ENCODE results near the gene WIPF2.

WIPF2 gene

GRCh38 chr17:40174514-40174913, 44.6 kb upstream of the WIPF2 start:
- Histone ChIP-seq H3K27ac (ENCODE audit: low read depth, low read length) (no peak overlapping the region), H3K79me2 (ENCODE audit: control insufficient read depth, insufficient read depth, low read length) (no peaks in the 10 kb centered on the region), H3K4me2 (ENCODE audit: low read length) (no peak overlapping the region), H3K79me1 (ENCODE audit: low read length) (no peaks in the 10 kb centered on the region), H3K4ac (ENCODE audit: low read depth, low read length) (no peak overlapping the region), H3K23ac (ENCODE audit: low read length) (no peak overlapping the region), H2AK5ac (ENCODE audit: low read length) (no peak overlapping the region), H4K5ac (ENCODE audit: low read length) (no peak overlapping the region), H3K18ac (ENCODE audit: low read length) (no peak overlapping the region), H2BK15ac (replicated peaks; ENCODE audit: low read depth) (no peak overlapping the region), H2BK5ac (ENCODE audit: low read length) (no peak overlapping the region), H4K8ac (ENCODE audit: low read depth, low read length) (no peak overlapping the region), H3K27me3 (ENCODE audit: insufficient read depth, low read length, poor library complexity) (no peaks in the 10 kb centered on the region), H3K36me3 (ENCODE audit: control insufficient read depth, insufficient read depth, low read length) (peaks cover 6% of the 10 kb centered on the region), H3K4me3 (ENCODE audit: low read length) (no peak overlapping the region), H3K9ac (ENCODE audit: low read length) (no peak overlapping the region), H2BK120ac (ENCODE audit: low read depth, low read length) (no peak overlapping the region), H3K4me1 (ENCODE audit: control insufficient read depth, low read depth, low read length) (no peaks in the 10 kb centered on the region), H3K56ac (ENCODE audit: low read length) (no peak overlapping the region)
- peak; percentile 28 for DNase-seq
- no CpG with 5 or more reads among the region's 1 CpG for WGBS (ENCODE audit: extremely low coverage, insufficient coverage, low lambda C conversion rate)

- H3K79me2 ChIP-seq (ENCODE audit: control insufficient read depth, insufficient read depth, low read length), result no peaks in the 10 kb centered on the region
- no peak overlapping the region for H3K4ac ChIP-seq (ENCODE audit: low read depth, low read length)
- H2BK5ac ChIP-seq (ENCODE audit: low read length), result no peak overlapping the region
- no peak overlapping the region for H3K18ac ChIP-seq (ENCODE audit: low read length)
- DNase-seq, result peak; percentile 29
- H4K5ac ChIP-seq (ENCODE audit: low read length), result no peak overlapping the region
- no peak overlapping the region for H2AK5ac ChIP-seq (ENCODE audit: low read length)
- H3K36me3 ChIP-seq (ENCODE audit: control insufficient read depth, insufficient read depth, low read length), result peaks cover 2% of the 10 kb centered on the region
- no peak overlapping the region for H2BK15ac ChIP-seq (replicated peaks; ENCODE audit: low read depth)
- no peaks in the 10 kb centered on the region for H3K79me1 ChIP-seq (ENCODE audit: low read length)
- H3K4me2 ChIP-seq (ENCODE audit: low read length), result no peak overlapping the region
- no peaks in the 10 kb centered on the region for H3K27me3 ChIP-seq (ENCODE audit: insufficient read depth, low read length, poor library complexity)
- no peak overlapping the region for H3K9ac ChIP-seq (ENCODE audit: low read length)
- no peaks in the 10 kb centered on the region for H3K4me1 ChIP-seq (ENCODE audit: control insufficient read depth, low read depth, low read length)
- no peak overlapping the region for H4K8ac ChIP-seq (ENCODE audit: low read depth, low read length)
- no peak overlapping the region for H2BK120ac ChIP-seq (ENCODE audit: low read depth, low read length)
- 100% methylated on average over 1 of the region's 7 CpGs for WGBS (ENCODE audit: extremely low coverage, insufficient coverage, low lambda C conversion rate)
- H3K27ac ChIP-seq (ENCODE audit: low read depth, low read length), result no peak overlapping the region
- H3K4me3 ChIP-seq (ENCODE audit: low read length), result no peak overlapping the region
- H3K56ac ChIP-seq (ENCODE audit: low read length), result no peak overlapping the region
- H3K23ac ChIP-seq (ENCODE audit: low read length), result no peak overlapping the region
Observed at GRCh38 chr17:40175928-40176753, 43.0 kb upstream of the WIPF2 start.

GRCh38 chr17:40176754-40177110, 42.4 kb upstream of the WIPF2 start:
- Histone ChIP-seq H3K18ac (ENCODE audit: low read length) (no peak overlapping the region), H3K27ac (ENCODE audit: low read depth, low read length) (no peak overlapping the region), H3K23ac (ENCODE audit: low read length) (no peak overlapping the region), H4K5ac (ENCODE audit: low read length) (no peak overlapping the region), H2BK5ac (ENCODE audit: low read length) (no peak overlapping the region), H4K8ac (ENCODE audit: low read depth, low read length) (no peak overlapping the region), H2AK5ac (ENCODE audit: low read length) (no peak overlapping the region), H3K4me3 (ENCODE audit: low read length) (no peak overlapping the region), H3K9ac (ENCODE audit: low read length) (no peak overlapping the region), H3K79me2 (ENCODE audit: control insufficient read depth, insufficient read depth, low read length) (no peaks in the 10 kb centered on the region), H3K36me3 (ENCODE audit: control insufficient read depth, insufficient read depth, low read length) (no peaks in the 10 kb centered on the region), H3K56ac (ENCODE audit: low read length) (no peak overlapping the region), H3K27me3 (ENCODE audit: insufficient read depth, low read length, poor library complexity) (no peaks in the 10 kb centered on the region), H3K4me2 (ENCODE audit: low read length) (no peak overlapping the region), H2BK15ac (replicated peaks; ENCODE audit: low read depth) (no peak overlapping the region), H2BK120ac (ENCODE audit: low read depth, low read length) (no peak overlapping the region), H3K4me1 (ENCODE audit: control insufficient read depth, low read depth, low read length) (no peaks in the 10 kb centered on the region), H3K4ac (ENCODE audit: low read depth, low read length) (no peak overlapping the region), H3K79me1 (ENCODE audit: low read length) (no peaks in the 10 kb centered on the region)
- WGBS (ENCODE audit: extremely low coverage, insufficient coverage, low lambda C conversion rate), result no CpG with 5 or more reads among the region's 2 CpGs
- DNase-seq, result no peak

GRCh38 chr17:40177275-40177874, 41.7 kb upstream of the WIPF2 start, which contains the start of gene RAPGEFL1:
TSS of gene RAPGEFL1 (plus strand) at chr17:40177470. CDS start at chr17:40177862, 392 bp downstream.
- no peak within 1 kb of the TSS for H3K23ac ChIP-seq (ENCODE audit: low read length)
- H3K4ac ChIP-seq (ENCODE audit: low read depth, low read length), result no peak within 1 kb of the TSS
- no peaks in the 10 kb centered on the region for H3K79me1 ChIP-seq (ENCODE audit: low read length)
- no peak within 1 kb of the TSS for H4K8ac ChIP-seq (ENCODE audit: low read depth, low read length)
- no peak within 1 kb of the TSS for H2AK5ac ChIP-seq (ENCODE audit: low read length)
- H3K18ac ChIP-seq (ENCODE audit: low read length), result peak within 1 kb of the TSS; percentile 84
- H3K27ac ChIP-seq (ENCODE audit: low read depth, low read length), result peak within 1 kb of the TSS; percentile 34
- H3K27me3 ChIP-seq (ENCODE audit: insufficient read depth, low read length, poor library complexity), result no peaks in the 10 kb centered on the region
- peak; percentile 88 for DNase-seq
- no peak within 1 kb of the TSS for H2BK15ac ChIP-seq (replicated peaks; ENCODE audit: low read depth)
- H3K79me2 ChIP-seq (ENCODE audit: control insufficient read depth, insufficient read depth, low read length), result no peaks in the 10 kb centered on the region
- no peak within 1 kb of the TSS for H2BK5ac ChIP-seq (ENCODE audit: low read length)
- peak within 1 kb of the TSS; percentile 39 for H3K4me3 ChIP-seq (ENCODE audit: low read length)
- no peaks in the 10 kb centered on the region for H3K36me3 ChIP-seq (ENCODE audit: control insufficient read depth, insufficient read depth, low read length)
- H3K4me2 ChIP-seq (ENCODE audit: low read length), result peak within 1 kb of the TSS; percentile 87
- no CpG with 5 or more reads among the region's 57 CpGs for WGBS (ENCODE audit: extremely low coverage, insufficient coverage, low lambda C conversion rate)
- H3K9ac ChIP-seq (ENCODE audit: low read length), result peak within 1 kb of the TSS; percentile 70
- no peak within 1 kb of the TSS for H4K5ac ChIP-seq (ENCODE audit: low read length)
- no peaks in the 10 kb centered on the region for H3K4me1 ChIP-seq (ENCODE audit: control insufficient read depth, low read depth, low read length)
- peak within 1 kb of the TSS; percentile 79 for H3K56ac ChIP-seq (ENCODE audit: low read length)
- no peak within 1 kb of the TSS for H2BK120ac ChIP-seq (ENCODE audit: low read depth, low read length)

- Histone ChIP-seq H3K79me2 (ENCODE audit: control insufficient read depth, insufficient read depth, low read length) (no peaks in the 10 kb centered on the region), H3K27me3 (ENCODE audit: insufficient read depth, low read length, poor library complexity) (no peaks in the 10 kb centered on the region), H3K4me1 (ENCODE audit: control insufficient read depth, low read depth, low read length) (no peaks in the 10 kb centered on the region), H4K8ac (ENCODE audit: low read depth, low read length) (no peak overlapping the region), H3K9ac (ENCODE audit: low read length) (peak overlapping the region; percentile 29), H3K4me3 (ENCODE audit: low read length) (no peak overlapping the region), H2BK120ac (ENCODE audit: low read depth, low read length) (no peak overlapping the region), H3K18ac (ENCODE audit: low read length) (peak overlapping the region; percentile 84), H3K36me3 (ENCODE audit: control insufficient read depth, insufficient read depth, low read length) (no peaks in the 10 kb centered on the region), H2BK15ac (replicated peaks; ENCODE audit: low read depth) (no peak overlapping the region), H4K5ac (ENCODE audit: low read length) (no peak overlapping the region), H2AK5ac (ENCODE audit: low read length) (no peak overlapping the region), H3K79me1 (ENCODE audit: low read length) (no peaks in the 10 kb centered on the region), H3K27ac (ENCODE audit: low read depth, low read length) (no peak overlapping the region), H2BK5ac (ENCODE audit: low read length) (no peak overlapping the region), H3K23ac (ENCODE audit: low read length) (no peak overlapping the region), H3K4me2 (ENCODE audit: low read length) (peak overlapping the region; percentile 29), H3K56ac (ENCODE audit: low read length) (peak overlapping the region; percentile 79), H3K4ac (ENCODE audit: low read depth, low read length) (no peak overlapping the region)
- peak; percentile 61 for DNase-seq
- WGBS (ENCODE audit: extremely low coverage, insufficient coverage, low lambda C conversion rate), result no CpG with 5 or more reads among the region's 46 CpGs
Observed at GRCh38 chr17:40178021-40178601, 41.0 kb upstream of the WIPF2 start.

Data from mesendoderm (in vitro differentiated cells).